ENCODE measurements around the gene TBC1D22A. TPM values are rescaled to one million over a fixed set of nuclear protein-coding genes. Genes with fewer than 3 reads are reported as not detected.

TBC1D22A gene
- total and polyA plus RNA-seq, 2 experiments from 2014 or later = 15.3 to 19.8 TPM

DNA sequence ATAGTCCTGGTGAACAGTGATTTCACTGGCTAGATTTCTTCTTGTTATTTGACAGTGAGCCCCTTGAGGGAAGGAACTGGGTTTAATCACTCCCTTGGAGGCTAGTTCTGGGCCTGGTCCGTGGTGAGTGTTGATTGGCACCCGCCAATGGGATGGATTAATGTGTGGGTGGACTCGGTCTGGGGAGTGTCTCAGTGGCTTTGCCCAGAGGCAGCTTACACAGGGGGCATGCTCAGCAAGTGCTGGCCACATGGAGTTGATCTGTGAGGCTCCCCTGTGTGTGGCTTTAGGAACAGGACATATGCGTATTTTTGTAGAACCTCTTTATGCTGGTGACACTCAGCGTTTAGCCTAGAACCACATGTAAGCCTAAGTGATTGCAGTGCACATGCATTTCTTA lies 106.9 kb downstream of the TBC1D22A start:
- no peak overlapping the region for H3K4me2 ChIP-seq
- H3K4me1 ChIP-seq (ENCODE audit: insufficient read depth) = peaks cover 11% of the 10 kb centered on the region
- no peak overlapping the region for H2AFZ ChIP-seq
- no peak overlapping the region for H3K4me3 ChIP-seq
- TF ChIP-seq EZH2phosphoT487 (IDR thresholded peaks at IDR 0.05; ENCODE audit: low read depth, severe bottlenecking, unreplicated experiment) (no peak), EZH2 (IDR thresholded peaks at IDR 0.05; ENCODE audit: borderline replicate concordance) (no peak)
- TF ChIP-seq, protein P1, sequence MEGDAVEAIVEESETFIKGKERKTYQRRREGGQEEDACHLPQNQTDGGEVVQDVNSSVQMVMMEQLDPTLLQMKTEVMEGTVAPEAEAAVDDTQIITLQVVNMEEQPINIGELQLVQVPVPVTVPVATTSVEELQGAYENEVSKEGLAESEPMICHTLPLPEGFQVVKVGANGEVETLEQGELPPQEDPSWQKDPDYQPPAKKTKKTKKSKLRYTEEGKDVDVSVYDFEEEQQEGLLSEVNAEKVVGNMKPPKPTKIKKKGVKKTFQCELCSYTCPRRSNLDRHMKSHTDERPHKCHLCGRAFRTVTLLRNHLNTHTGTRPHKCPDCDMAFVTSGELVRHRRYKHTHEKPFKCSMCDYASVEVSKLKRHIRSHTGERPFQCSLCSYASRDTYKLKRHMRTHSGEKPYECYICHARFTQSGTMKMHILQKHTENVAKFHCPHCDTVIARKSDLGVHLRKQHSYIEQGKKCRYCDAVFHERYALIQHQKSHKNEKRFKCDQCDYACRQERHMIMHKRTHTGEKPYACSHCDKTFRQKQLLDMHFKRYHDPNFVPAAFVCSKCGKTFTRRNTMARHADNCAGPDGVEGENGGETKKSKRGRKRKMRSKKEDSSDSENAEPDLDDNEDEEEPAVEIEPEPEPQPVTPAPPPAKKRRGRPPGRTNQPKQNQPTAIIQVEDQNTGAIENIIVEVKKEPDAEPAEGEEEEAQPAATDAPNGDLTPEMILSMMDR (IDR thresholded peaks at IDR 0.05; ENCODE audit: poor library complexity) = no peak
- H3K9me2 ChIP-seq (replicated peaks; ENCODE audit: insufficient read depth) = no peaks in the 10 kb centered on the region
- no peak for DNase-seq (ENCODE audit: low spot score)
- H3K27ac ChIP-seq = no peak overlapping the region
- H3K79me2 ChIP-seq = peaks cover 29% of the 10 kb centered on the region
- H3K27me3 ChIP-seq = no peaks in the 10 kb centered on the region
- H4K20me1 ChIP-seq (ENCODE audit: insufficient read depth, poor library complexity, severe bottlenecking) = no peaks in the 10 kb centered on the region
- H3K36me3 ChIP-seq (replicated peaks; ENCODE audit: insufficient read depth, low read depth) = no peaks in the 10 kb centered on the region
- H3K9me3 ChIP-seq (ENCODE audit: low read depth) = no peaks in the 10 kb centered on the region
- 90% methylated on average over 5 of the region's 5 CpGs for WGBS (ENCODE audit: low lambda C conversion rate, missing lambda C conversion rate)

DNA sequence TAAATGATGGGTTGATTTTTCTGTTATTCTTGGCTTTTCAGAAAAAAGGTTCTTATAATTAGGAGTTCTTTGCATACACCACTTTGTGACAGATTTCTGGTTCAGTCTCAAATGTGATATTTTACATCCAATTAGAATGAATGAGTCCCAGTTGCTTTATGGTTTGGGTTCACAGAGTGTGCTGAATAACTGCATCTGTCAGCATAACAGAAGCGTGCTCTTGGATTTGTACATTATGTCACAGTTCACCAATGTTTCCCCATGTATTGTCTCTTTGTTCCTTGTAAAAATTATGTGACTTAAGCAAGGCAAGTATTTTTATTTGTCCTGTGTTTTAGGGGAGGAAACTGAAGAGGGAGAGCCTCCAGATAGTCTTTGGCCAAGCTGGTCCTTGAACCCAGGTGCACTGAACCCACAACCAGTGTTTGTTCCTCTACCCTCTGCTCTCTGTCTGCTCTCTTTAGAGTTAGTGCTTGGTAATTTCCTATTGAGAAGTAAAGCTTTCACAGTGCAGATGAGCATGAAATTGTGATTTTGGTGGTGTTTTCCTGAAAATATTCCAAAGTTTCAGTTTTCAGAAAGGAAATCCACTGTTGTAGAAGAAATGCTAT lies 107.5 kb downstream of the TBC1D22A start:
- 100% methylated on average over 1 of the region's 1 CpG for WGBS (ENCODE audit: low lambda C conversion rate, missing lambda C conversion rate)
- Histone ChIP-seq H3K36me3 (replicated peaks; ENCODE audit: insufficient read depth, low read depth) (no peaks in the 10 kb centered on the region), H4K20me1 (ENCODE audit: insufficient read depth, poor library complexity, severe bottlenecking) (no peaks in the 10 kb centered on the region), H3K27me3 (no peaks in the 10 kb centered on the region), H3K4me2 (no peak overlapping the region), H3K4me3 (no peak overlapping the region), H3K79me2 (peaks cover 28% of the 10 kb centered on the region), H3K27ac (no peak overlapping the region), H2AFZ (no peak overlapping the region), H3K9me2 (replicated peaks; ENCODE audit: insufficient read depth) (no peaks in the 10 kb centered on the region), H3K9me3 (ENCODE audit: low read depth) (no peaks in the 10 kb centered on the region), H3K4me1 (ENCODE audit: insufficient read depth) (peaks cover 6% of the 10 kb centered on the region)
- no peak for DNase-seq (ENCODE audit: low spot score)
- TF ChIP-seq EZH2 (IDR thresholded peaks at IDR 0.05; ENCODE audit: borderline replicate concordance) (no peak), EZH2phosphoT487 (IDR thresholded peaks at IDR 0.05; ENCODE audit: low read depth, severe bottlenecking, unreplicated experiment) (no peak)
- TF ChIP-seq, protein P1 (IDR thresholded peaks at IDR 0.05; ENCODE audit: poor library complexity) = no peak

DNA sequence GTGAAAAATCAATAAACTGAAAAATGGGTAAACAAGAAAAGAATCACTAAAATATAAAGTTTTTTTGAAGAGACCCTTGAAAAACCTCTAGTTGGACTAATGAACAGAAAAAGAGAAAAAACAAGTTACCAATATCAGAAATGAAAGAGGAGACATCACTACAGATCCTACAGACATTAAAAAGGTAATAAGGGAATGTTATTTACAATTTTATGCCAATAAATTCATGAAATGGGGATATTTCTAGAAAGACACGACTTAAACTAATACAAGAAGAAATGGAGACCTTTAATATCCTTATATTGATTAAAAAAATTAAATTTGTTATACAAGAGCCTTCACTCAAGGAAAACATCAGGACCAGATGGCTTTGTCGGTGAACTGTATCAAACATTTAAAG lies 109.4 kb downstream of the TBC1D22A start:
- H3K27ac ChIP-seq = no peak overlapping the region
- no peak for DNase-seq (ENCODE audit: low spot score)
- H3K36me3 ChIP-seq (replicated peaks; ENCODE audit: insufficient read depth, low read depth) = no peaks in the 10 kb centered on the region
- no peak overlapping the region for H2AFZ ChIP-seq
- peaks cover 19% of the 10 kb centered on the region for H3K79me2 ChIP-seq
- H3K4me1 ChIP-seq (ENCODE audit: insufficient read depth) = no peaks in the 10 kb centered on the region
- 96% methylated on average over 2 of the region's 2 CpGs for WGBS (ENCODE audit: low lambda C conversion rate, missing lambda C conversion rate)
- TF ChIP-seq EZH2 (IDR thresholded peaks at IDR 0.05; ENCODE audit: borderline replicate concordance) (no peak), EZH2phosphoT487 (IDR thresholded peaks at IDR 0.05; ENCODE audit: low read depth, severe bottlenecking, unreplicated experiment) (no peak)
- TF ChIP-seq, protein P1 (IDR thresholded peaks at IDR 0.05; ENCODE audit: poor library complexity) = no peak
- no peaks in the 10 kb centered on the region for H3K27me3 ChIP-seq
- no peaks in the 10 kb centered on the region for H3K9me2 ChIP-seq (replicated peaks; ENCODE audit: insufficient read depth)
- H3K4me3 ChIP-seq = no peak overlapping the region
- no peaks in the 10 kb centered on the region for H4K20me1 ChIP-seq (ENCODE audit: insufficient read depth, poor library complexity, severe bottlenecking)
- H3K4me2 ChIP-seq = no peak overlapping the region
- no peaks in the 10 kb centered on the region for H3K9me3 ChIP-seq (ENCODE audit: low read depth)
